Bronchial epithelial cell (primary cell): ENCODE data around the gene ANTXR1. TPM values are rescaled to one million over a fixed set of nuclear protein-coding genes. Genes with fewer than 3 reads are reported as not detected.

Source experiments
- DNase-seq: peaks from one replicate; pipeline ENCODE4 v3.0.0-alpha.2; 2010; ENCODE audit warnings: low read depth
- FAIRE-seq: peaks from 2 replicates; lab custom pipeline; 2011; peaks lifted over from hg19 to GRCh38; lab: Jason Lieb, UNC
- H3K27me3 ChIP-seq: 2 replicates; pipeline ENCODE4 v1.5.1; 2011; ENCODE audit warnings: low read length; ENCODE audit not compliant: control insufficient read depth, insufficient read depth
- H3K36me3 ChIP-seq: 2 replicates; pipeline ENCODE4 v1.5.1; 2011; ENCODE audit warnings: low read length; ENCODE audit not compliant: control insufficient read depth, insufficient read depth
- H3K4me3 ChIP-seq: 2 replicates; pipeline ENCODE4 v1.5.1; 2011; ENCODE audit warnings: mild to moderate bottlenecking, low read depth, low read length, control low read depth
- CTCF ChIP-seq: IDR thresholded peaks from 2 replicates; pipeline ENCODE4 v1.5.1; 2011; ENCODE audit warnings: mild to moderate bottlenecking, moderate library complexity, low read length, control low read depth, inconsistent platforms; ENCODE audit not compliant: insufficient read depth, severe bottlenecking
- total RNA-seq: library from RNA; depleted of rRNA; stranded (reverse); fragments of >200 nt; gene quantifications from 2 replicates; pipeline ENCODE4 v1.2.1, GENCODE V29; 2014

The ANTXR1 gene
- total RNA-seq, 1 donor from 2014 or later, result 3.7 TPM

DNA sequence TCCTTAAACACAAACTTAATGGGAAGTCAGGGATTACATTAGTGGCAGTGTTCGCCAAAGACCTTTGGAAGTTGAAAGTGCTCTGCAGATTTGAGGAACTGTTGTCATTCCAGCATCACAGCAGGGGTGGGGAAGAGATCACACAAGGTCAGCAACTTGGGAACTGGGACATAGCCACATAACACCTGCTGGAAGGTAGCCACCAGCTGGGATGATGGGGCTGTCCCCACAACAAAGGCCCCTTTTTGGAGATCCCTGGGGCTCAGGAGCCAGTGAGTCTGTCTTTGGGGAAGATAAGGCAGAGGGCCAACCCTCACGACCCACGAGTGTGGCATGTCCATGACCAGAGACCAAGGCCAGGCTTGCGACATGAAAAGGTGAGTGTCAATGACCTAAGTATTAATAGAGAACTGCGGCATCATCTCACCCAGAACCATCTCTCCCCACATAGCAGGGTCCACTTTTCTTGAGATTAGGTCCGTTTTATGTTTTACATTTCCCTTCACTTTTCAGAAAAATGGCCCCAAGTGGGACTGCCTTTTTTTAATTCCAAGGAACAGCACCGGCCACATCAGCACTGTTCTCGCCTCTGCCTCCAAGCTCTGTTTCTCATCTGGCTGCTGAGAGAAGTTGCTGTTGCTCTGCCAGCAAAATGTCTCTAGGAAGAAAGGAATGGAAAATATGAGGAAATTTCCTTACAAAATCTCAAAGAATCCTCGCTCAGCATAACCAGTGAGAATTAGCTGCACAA lies 267.1 kb downstream of the ANTXR1 start:
- no peak for DNase-seq
- no peak for TF ChIP-seq CTCF
- peaks cover 2% of the 10 kb centered on the region for H3K27me3 ChIP-seq
- H3K4me3 ChIP-seq, result no peak overlapping the region
- H3K36me3 ChIP-seq, result no peaks in the 10 kb centered on the region
- FAIRE-seq, result no peak

GRCh38 chr2:69280796-69281412 lies 267.9 kb downstream of the ANTXR1 start:
- H3K4me3 ChIP-seq, result no peak overlapping the region
- H3K27me3 ChIP-seq, result peaks cover 2% of the 10 kb centered on the region
- DNase-seq, result no peak
- no peak for TF ChIP-seq CTCF
- H3K36me3 ChIP-seq, result no peaks in the 10 kb centered on the region
- no peak for FAIRE-seq

DNA sequence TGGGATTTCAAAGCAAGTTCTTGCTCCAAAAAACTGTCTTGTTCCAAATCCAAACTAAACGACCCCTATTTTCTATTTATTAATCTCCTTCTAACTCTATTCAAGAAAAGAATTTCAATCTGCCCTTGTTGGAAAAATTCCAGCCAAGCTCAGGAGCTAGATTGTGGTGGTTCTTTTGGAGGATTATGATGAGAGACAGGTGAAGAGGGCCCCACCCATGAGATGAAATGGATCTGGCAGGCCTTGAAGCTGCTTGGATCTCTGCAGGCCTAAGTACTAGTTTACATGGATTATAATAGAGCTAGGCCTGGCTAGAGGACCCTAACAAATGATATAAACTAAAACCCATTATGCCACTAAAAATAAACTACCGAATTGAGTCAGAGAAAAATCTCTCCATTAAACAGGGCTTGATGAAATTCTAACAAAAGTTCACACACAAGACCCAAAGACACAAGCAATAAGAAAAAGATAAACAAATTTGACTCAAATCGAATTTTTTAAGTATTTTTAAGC lies 272.5 kb downstream of the ANTXR1 start:
- Histone ChIP-seq H3K4me3 (no peak overlapping the region), H3K27me3 (no peaks in the 10 kb centered on the region), H3K36me3 (no peaks in the 10 kb centered on the region)
- no peak for TF ChIP-seq CTCF
- DNase-seq (no peak), FAIRE-seq (no peak)

DNA sequence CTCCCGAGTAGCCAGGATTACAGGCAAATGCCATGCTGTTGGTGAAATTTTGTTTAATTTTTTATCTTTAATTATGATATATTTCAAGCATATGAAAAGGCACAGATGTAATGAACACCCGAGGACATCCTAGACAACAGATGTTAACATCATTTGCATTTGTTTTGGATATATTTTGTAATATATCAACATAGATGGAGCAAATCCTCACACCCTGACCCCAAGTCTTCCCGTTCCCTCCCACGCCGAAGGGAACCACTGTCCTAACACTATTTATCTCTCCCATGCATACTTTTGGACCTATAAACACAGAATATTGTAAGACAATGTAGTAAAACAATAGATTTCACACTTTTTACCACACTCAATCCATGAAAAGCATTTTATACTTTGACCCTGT lies 274.6 kb downstream of the ANTXR1 start:
- FAIRE-seq (no peak), DNase-seq (no peak)
- H3K36me3 ChIP-seq, result no peaks in the 10 kb centered on the region
- no peaks in the 10 kb centered on the region for H3K27me3 ChIP-seq
- TF ChIP-seq CTCF, result no peak
- no peak overlapping the region for H3K4me3 ChIP-seq

DNA sequence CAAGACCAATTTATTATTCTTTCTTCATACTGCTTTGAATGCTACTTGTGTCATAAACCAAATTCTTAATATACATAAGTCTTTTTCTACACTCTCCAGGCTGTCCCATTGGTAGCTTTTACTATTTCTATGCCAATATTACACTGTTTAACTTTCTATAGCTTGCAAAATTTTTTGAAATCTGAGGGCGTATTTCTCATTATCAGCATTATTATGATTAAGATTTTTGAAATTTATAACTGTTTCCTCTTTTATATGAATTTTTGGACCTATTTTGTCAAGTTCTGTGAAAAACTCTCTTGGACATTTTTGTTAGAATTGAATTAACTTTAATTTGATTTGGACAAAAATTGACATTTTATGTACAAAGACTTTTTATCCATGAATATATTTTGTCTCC lies 275.4 kb downstream of the ANTXR1 start:
- no peak for TF ChIP-seq CTCF
- Histone ChIP-seq H3K4me3 (no peak overlapping the region), H3K27me3 (no peaks in the 10 kb centered on the region), H3K36me3 (no peaks in the 10 kb centered on the region)
- DNase-seq, result no peak
- FAIRE-seq, result no peak
